Measurements from ENCODE around the gene TPRG1. TPM values are rescaled to one million over a fixed set of nuclear protein-coding genes. Genes with fewer than 3 reads are reported as not detected.

Gene TPRG1
- total and polyA plus RNA-seq, 2 donors (not counting 1 experiment from before 2014, with no cell fraction given), result 0.21 to 0.39 TPM

DNA sequence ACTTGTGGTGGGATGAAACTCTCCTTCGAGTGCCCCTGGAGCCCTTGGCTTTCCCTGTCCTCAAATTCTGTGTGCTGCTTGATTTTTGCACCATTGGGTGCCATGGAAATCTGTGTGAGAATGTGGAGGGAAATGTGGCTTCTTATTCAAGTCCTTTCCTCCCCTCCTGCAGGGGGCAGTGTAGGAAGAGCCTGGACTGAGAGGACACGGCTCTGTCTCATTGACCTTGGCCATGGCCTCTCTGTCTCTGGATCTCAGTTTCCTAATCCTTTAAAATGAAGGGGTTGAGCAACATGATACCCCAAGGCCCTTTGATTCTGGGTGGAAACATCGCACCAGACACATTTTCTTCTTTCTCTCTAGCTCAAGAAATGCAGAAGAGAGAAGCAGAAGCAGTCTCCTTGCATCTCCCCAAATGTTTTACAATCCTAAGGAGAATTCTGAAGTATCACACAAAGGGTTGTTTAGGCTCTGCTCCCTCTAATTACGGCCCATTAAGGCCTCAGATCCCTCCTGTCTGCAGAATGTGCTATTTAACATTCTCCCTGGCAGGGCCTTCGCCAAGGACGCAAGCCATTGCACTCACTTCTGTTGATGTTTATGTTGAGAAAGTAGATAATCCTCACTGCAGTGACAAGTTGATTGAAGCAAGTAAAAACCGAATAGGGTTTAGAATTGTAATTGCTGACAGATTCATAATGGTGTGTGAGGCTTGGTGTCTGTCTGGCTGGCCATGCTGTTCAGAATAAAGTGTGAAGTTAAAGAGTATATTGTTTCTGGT, 169.1 kb downstream of the TPRG1 start:
- Histone ChIP-seq H3K79me2 (ENCODE audit: control insufficient read depth, insufficient read depth, low read length) (no peaks in the 10 kb centered on the region), H3K4me1 (ENCODE audit: control insufficient read depth in 2 of 2, insufficient read depth in 2 of 2, low read length in 2 of 2) (no peaks in the 10 kb centered on the region), H3K9ac (ENCODE audit: low read length) (no peak overlapping the region), H3K27ac (ENCODE audit: low read length in 2 of 2) (no peak overlapping the region), H3K36me3 (replicated peaks in 1 of 2; ENCODE audit: control extremely low read depth in 1 of 2, control insufficient read depth in 1 of 2, extremely low read depth in 1 of 2, insufficient read depth in 2 of 2, low read length in 1 of 2) (no peaks in the 10 kb centered on the region), H3K9me3 (ENCODE audit: control extremely low read depth in 1 of 3, control insufficient read depth in 2 of 3, insufficient read depth in 1 of 3, low read length in 2 of 3) (no peaks in the 10 kb centered on the region), H3K4me2 (replicated peaks; ENCODE audit: low read depth, low read length, poor library complexity, severe bottlenecking) (no peak overlapping the region), H4K20me1 (ENCODE audit: control insufficient read depth, insufficient read depth, low read length, poor library complexity, severe bottlenecking) (no peaks in the 10 kb centered on the region), H3K27me3 (replicated peaks in 1 of 4; ENCODE audit: control extremely low read depth in 1 of 4, control insufficient read depth in 3 of 4, insufficient read depth in 4 of 4, low read length in 3 of 4) (peaks cover 0 to 3% (median 1%) of the 10 kb centered on the region in 4 experiments), H3K4me3 (ENCODE audit: control extremely low read depth in 1 of 5, extremely low read depth in 1 of 5, insufficient read depth in 1 of 5, low read depth in 2 of 5, low read length in 4 of 5) (no peak overlapping the region), H2AFZ (ENCODE audit: insufficient read depth, low read depth, low read length, poor library complexity, severe bottlenecking) (no peak overlapping the region)
- Mint-ChIP-seq H3K4me3 (no peak overlapping the region), H3K27me3 (peaks cover 29% of the 10 kb centered on the region), H3K9me3 (ENCODE audit: insufficient read depth) (no peaks in the 10 kb centered on the region), H3K27ac (no peak overlapping the region), H3K4me1 (no peaks in the 10 kb centered on the region)
- 91% methylated on average over 6 of the region's 7 CpGs for WGBS (ENCODE audit: insufficient coverage)
- ATAC-seq (ENCODE audit: low read depth) (no peak), DNase-seq (no peak)
- ChIA-PET POLR2A (no interaction called here), CTCF (no interaction called here)
- intact Hi-C loops (cut with micrococcal nuclease), result no loop called here
- TF ChIP-seq, protein P1, sequence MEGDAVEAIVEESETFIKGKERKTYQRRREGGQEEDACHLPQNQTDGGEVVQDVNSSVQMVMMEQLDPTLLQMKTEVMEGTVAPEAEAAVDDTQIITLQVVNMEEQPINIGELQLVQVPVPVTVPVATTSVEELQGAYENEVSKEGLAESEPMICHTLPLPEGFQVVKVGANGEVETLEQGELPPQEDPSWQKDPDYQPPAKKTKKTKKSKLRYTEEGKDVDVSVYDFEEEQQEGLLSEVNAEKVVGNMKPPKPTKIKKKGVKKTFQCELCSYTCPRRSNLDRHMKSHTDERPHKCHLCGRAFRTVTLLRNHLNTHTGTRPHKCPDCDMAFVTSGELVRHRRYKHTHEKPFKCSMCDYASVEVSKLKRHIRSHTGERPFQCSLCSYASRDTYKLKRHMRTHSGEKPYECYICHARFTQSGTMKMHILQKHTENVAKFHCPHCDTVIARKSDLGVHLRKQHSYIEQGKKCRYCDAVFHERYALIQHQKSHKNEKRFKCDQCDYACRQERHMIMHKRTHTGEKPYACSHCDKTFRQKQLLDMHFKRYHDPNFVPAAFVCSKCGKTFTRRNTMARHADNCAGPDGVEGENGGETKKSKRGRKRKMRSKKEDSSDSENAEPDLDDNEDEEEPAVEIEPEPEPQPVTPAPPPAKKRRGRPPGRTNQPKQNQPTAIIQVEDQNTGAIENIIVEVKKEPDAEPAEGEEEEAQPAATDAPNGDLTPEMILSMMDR (IDR thresholded peaks at IDR 0.05), result no peak
- TF ChIP-seq EZH2 (IDR thresholded peaks at IDR 0.05; ENCODE audit: borderline replicate concordance, insufficient read depth, low read depth, low read length, poor library complexity, severe bottlenecking), result no peak

DNA sequence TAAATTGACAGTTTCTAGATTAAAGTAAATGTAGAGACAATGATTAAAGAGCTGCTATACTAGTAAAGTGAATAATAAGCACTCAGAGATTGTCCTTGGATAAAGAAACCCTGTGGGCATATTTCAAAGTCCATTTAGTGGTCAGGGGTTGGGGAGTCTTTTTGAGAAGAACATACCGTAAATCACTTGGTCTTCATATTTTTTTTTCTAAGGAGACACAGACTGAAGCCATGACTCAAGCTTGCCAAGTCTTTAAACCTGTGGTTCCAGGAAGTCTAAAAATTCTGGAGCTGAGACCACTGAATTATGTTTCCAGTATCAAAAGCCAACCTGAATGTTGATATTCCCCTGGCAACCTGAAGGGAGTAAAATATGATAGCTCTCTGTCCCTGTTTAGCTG, 171.0 kb downstream of the TPRG1 start:
- whole genome bisulfite sequencing (ENCODE audit: insufficient coverage), result 100% methylated on average over 1 of the region's 1 CpG
- Histone ChIP-seq H4K20me1 (ENCODE audit: control insufficient read depth, insufficient read depth, low read length, poor library complexity, severe bottlenecking) (no peaks in the 10 kb centered on the region), H3K4me1 (ENCODE audit: control insufficient read depth in 2 of 2, insufficient read depth in 2 of 2, low read length in 2 of 2) (no peaks in the 10 kb centered on the region), H2AFZ (ENCODE audit: insufficient read depth, low read depth, low read length, poor library complexity, severe bottlenecking) (no peak overlapping the region), H3K36me3 (replicated peaks in 1 of 2; ENCODE audit: control extremely low read depth in 1 of 2, control insufficient read depth in 1 of 2, extremely low read depth in 1 of 2, insufficient read depth in 2 of 2, low read length in 1 of 2) (no peaks in the 10 kb centered on the region), H3K27ac (ENCODE audit: low read length in 2 of 2) (no peak overlapping the region), H3K9ac (ENCODE audit: low read length) (no peak overlapping the region), H3K4me3 (ENCODE audit: control extremely low read depth in 1 of 5, extremely low read depth in 1 of 5, insufficient read depth in 1 of 5, low read depth in 2 of 5, low read length in 4 of 5) (no peak overlapping the region), H3K79me2 (ENCODE audit: control insufficient read depth, insufficient read depth, low read length) (no peaks in the 10 kb centered on the region), H3K4me2 (replicated peaks; ENCODE audit: low read depth, low read length, poor library complexity, severe bottlenecking) (no peak overlapping the region), H3K9me3 (ENCODE audit: control extremely low read depth in 1 of 3, control insufficient read depth in 2 of 3, insufficient read depth in 1 of 3, low read length in 2 of 3) (no peaks in the 10 kb centered on the region), H3K27me3 (replicated peaks in 1 of 4; ENCODE audit: control extremely low read depth in 1 of 4, control insufficient read depth in 3 of 4, insufficient read depth in 4 of 4, low read length in 3 of 4) (peaks cover 0 to 2% (median under 1%) of the 10 kb centered on the region in 4 experiments)
- ChIA-PET POLR2A (no interaction called here), CTCF (no interaction called here)
- DNase-seq (no peak), ATAC-seq (ENCODE audit: low read depth) (no peak)
- Mint-ChIP-seq H3K9me3 (ENCODE audit: insufficient read depth) (no peaks in the 10 kb centered on the region), H3K4me3 (no peak overlapping the region), H3K27me3 (peaks cover 19% of the 10 kb centered on the region), H3K4me1 (no peaks in the 10 kb centered on the region), H3K27ac (no peak overlapping the region)
- intact Hi-C loops (cut with micrococcal nuclease), result no loop called here
- TF ChIP-seq, protein P1 (IDR thresholded peaks at IDR 0.05), result no peak
- TF ChIP-seq EZH2 (IDR thresholded peaks at IDR 0.05; ENCODE audit: borderline replicate concordance, insufficient read depth, low read depth, low read length, poor library complexity, severe bottlenecking), result no peak

All from B cell (primary cell).